ENCODE results near the gene ERVFRD-1.
A peak's percentile ranks its signal among the peaks of the same experiment; 100 is the strongest.

The ERVFRD-1 gene, protein sequence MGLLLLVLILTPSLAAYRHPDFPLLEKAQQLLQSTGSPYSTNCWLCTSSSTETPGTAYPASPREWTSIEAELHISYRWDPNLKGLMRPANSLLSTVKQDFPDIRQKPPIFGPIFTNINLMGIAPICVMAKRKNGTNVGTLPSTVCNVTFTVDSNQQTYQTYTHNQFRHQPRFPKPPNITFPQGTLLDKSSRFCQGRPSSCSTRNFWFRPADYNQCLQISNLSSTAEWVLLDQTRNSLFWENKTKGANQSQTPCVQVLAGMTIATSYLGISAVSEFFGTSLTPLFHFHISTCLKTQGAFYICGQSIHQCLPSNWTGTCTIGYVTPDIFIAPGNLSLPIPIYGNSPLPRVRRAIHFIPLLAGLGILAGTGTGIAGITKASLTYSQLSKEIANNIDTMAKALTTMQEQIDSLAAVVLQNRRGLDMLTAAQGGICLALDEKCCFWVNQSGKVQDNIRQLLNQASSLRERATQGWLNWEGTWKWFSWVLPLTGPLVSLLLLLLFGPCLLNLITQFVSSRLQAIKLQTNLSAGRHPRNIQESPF

DNA sequence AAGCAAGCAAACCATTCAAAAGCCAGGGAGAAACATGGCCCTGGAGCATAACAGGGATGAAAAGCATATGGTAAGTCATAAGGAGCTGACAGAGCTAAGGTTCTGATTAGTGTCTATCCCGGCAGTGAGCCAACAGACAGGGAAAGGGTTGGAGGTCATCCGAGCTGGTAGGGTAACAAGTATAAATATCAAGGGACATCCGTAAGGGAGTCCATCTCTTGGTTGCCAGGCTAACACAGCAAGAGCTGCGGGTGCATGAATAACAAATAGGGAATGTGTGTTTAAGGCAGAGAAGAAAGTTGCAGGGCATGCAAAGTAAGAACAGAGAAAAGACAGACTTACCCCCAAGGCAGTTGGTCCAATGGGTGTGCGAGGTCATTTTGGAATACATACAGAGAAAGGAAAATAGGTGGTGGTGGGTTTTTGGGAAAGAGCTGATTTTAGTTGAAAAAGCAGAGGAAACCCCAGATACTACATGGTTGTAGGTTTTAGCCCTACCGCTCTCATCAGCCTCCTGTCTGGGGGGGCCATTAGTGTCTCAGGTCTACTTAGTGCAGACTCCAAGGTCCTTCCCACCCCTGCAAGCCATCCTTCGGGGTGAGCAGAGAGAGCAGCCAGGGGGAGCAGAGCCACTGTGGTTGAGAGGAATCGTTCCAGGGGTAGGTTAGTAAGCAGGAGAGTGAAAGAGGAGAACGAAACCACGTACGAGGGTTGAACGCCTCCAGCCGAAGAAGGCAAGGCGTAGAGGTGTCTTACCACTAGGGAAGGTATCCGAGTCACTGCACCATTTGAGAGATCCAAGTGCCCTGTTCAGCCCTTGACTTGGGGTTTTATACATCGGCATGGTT lies at the start of gene ERVFRD-1:
Gene ERVFRD-1 (minus strand): TSS at position 805 of the 848 bp plus-strand sequence. CDS start 6,415 bp downstream, outside the sequence.
- DNase-seq = no peak

DNA sequence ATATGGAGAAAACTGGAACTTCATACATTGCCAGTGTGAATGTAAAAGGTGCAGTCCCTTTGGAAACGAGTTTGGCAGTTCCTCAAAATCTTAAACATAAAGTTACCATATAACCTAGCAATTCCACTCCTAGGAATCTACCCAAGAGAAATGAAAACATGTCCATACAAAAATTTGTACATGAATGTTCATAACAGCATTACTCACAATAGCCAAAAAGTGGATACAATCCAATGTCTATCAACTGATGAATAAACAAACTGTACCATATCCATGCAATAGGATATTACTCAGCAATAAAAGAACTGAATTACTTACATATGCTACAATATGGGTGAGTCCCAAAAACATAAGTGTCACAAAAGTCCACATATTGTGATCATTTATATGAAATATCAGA lies 48.7 kb upstream of the ERVFRD-1 start:
- DNase-seq = no peak

DNA sequence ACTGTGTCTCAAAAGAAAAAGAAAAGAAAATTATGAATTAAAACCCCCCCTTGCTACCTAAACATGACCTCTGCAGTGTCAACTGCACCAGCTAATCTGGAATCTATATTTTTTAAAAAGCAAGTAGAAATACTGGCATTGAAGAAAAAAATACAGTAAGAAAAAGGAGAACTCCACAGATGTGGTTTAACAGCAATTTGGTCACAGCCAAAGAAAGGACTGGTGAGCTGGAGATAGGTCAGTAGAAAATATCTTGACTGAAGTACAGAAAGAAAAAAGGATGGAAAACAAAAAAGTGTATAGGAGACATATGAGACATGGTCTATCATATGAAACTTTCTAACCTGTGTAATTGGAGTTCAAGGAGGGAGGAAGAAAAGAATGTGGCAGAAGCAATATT lies 44.1 kb upstream of the ERVFRD-1 start:
- DNase-seq = no peak

DNA sequence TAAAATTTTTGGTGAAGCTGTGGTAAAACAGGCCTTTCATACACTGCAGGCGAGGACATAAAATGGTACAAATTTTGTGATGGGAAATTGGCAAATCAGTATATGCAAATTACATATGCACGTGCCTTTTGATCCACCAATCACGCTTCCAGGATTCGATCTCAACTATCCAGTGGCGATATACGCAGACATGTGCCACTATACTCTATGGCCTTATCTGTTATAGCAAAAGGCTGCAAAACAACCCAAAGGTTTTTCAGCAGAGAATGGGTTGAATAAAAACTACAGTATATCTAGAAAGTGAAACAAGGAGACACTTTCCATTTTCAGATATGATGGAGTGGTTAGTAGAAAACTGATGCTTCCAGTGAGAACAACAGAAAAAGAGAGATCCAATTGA lies 41.9 kb upstream of the ERVFRD-1 start:
- DNase-seq = no peak

DNA sequence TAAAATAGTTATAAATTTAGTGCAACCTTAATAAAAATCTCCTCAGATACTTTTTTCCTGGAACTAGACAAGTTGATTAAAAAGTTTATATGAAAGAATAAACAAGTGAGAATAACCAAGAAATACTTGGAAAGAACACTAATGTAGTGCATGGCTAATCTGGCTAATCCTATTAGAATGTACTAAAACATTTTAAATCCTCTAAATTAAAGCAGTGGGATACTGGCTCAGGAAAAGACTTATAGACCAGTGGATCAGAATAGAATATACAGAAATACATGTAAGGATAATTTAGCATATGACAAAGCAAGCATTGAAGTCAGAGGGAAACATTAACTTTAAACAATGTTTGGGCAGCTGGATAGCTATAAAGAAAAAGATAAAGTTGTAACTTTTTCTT lies 41.1 kb upstream of the ERVFRD-1 start:
- DNase-seq = no peak

DNA sequence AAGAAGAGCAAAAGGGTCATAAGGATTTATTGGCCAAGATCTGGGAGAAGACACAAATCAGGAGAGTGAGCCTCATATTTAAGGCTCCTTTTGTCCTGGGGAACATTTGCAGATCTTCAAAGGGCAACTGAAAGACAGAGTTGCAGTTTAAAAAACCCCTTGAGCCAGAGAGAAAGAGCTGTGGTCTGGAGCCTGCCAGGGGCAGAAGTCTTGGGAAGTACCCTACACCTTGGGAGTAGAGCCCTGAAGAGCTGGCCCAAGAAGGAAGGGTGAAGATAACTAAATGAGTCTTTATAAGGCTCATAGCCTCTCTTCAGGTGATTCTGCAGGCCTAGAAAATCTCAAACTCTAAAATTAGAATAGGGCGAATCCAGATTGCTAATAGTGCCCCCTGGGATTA lies 40.0 kb upstream of the ERVFRD-1 start:
- no peak for DNase-seq

DNA sequence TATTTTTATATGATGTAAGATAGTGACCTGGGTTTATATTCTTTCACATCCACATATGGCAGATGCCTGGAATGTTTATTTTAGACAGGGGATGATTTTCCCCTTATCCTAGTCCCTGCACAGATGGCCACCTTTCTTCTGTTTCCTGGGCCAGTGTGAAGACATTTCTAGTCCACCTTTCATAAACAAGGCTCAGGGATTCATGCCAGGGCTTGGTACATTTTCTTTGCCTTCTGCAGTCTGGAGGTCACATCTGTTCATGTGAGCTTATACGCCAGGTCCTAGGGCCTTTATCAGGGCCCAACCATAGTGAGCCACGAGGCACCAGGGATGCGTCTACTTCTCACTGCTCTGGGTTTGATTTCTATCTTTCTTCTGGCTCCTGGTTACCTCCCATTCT lies 38.0 kb upstream of the ERVFRD-1 start:
- no peak for DNase-seq

DNA sequence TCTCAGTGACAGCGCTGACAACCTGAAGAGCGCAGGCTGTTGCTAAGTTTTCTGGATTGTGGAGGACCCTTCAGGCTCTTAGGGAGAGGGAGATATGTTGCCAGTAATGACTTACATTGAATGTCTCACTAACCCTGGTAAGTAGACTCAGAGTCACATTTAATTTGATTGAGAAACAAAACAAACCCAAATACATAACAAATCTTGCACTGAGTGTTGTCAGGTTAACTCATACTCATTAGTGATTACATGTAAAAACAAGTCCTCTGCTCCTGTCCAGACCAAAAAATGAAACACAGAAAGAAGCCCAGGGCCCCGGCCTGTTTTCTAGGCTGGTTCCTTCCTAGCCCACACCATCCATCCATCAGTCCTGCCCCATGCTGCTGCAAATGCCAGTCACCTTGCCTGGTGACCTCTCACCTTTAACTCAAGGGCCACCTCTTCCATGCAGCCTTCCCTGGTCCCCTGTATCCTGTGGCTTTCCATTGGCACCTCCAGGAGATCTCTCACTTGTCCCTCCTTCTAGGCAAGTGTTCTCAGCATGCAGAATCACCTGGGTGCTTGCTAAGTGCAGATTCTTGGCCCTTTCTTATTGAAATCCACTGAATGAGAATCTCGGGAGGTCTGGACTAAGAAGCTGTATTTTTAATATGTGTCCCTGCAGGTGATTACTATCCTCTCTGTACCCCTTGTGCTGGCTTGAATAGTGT lies 34.7 kb upstream of the ERVFRD-1 start:
- no peak for DNase-seq

DNA sequence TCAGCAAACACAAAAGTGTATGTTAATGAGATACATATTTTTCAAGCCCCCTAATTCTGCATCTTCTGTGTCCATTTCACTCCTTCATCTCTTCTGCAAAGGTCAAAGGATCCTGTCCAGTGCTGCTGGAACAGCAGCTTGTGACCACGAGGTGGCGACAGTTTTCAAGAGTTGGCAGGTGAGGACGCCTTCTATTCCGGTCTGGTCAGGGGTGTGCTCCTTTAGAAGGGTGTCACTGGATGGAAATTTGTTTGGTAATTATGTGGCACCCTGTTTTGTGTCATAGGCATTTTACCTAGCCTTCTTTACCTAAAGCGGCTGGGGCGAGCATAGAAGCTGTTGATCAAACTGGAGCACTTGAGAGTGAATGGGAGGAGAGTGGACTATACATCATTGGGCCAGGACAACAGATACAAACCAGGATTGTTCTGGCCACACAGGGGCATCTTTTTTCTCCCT lies 32.9 kb upstream of the ERVFRD-1 start:
- DNase-seq = peak; percentile 78

DNA sequence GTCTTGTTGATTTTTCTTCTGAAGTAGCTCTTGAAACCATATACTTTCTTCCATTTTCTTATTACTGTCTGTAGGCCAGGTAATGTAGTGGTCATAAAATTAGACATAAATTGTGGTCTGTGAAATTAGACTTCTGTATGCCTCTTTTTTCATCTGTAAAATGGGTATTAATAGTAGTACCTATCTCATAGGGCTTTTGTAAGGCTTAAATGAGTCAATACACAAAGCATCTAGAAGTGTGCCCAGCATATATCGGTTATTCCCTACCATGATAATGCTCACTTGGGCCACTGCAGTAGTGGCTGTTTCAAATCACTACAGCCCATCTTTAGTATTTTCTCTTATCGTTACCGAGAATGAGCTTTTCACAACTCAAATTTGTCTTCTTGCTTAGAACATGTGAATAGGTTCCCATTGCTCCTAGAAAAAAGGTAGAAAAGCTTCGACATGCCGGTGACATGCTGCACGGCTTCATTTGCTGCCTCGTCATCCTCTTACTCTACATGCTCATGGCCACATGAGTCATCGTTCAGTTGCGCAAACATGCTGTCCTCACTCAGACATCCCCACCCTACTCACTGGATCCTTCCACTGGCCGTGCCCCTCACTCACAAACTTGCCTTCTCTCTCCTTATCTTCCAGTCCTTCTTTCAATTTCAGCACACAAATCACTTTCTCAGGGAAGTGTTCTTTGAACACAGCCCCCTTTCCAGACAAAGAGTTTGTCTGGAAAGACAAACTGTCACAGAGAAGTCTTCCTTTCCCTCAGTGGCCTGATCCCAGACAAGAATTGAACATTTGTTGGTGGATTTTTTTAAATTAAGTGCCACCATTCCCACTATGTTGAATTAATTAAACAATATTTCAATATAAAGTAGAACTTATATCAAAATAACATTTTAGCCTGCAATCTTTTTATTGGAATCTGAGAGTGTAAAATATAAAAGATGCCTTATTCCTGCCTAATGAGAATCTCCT lies 32.2 kb upstream of the ERVFRD-1 start:
- no peak for DNase-seq

DNA sequence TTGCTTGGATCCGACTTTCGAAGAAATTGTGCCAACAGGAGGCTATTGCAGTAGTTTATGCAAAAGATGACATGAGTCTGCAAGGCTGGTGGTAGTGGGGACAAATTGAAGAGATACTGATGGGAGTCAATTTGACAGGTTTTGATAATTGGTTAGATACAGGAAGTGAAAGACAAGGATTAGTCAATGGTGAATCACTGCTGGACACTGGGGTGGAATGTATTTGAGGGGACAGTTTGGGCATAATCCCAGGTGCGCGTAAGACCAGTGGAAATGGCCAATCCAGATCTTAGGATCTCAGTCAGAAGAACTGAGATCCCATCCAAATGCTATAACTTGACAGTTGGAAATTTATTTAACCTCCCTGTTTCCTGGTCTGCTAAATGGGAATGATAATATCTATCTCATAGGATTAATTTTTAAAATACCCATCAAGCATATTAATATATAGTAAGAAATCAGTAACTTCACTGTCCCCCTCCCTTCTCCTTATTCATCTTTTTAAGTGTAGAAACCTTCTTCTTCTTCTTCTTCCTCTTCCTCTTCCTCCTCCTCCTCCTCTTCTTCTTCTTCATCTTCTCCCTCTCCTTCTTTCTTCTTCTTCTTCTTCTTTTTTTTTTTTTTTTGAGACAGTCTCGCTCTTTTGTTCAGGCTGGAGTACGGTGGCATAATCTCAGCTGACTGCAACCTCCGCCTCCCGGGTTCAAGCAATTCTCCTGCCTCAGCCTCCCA lies 30.9 kb upstream of the ERVFRD-1 start:
- no peak for DNase-seq

DNA sequence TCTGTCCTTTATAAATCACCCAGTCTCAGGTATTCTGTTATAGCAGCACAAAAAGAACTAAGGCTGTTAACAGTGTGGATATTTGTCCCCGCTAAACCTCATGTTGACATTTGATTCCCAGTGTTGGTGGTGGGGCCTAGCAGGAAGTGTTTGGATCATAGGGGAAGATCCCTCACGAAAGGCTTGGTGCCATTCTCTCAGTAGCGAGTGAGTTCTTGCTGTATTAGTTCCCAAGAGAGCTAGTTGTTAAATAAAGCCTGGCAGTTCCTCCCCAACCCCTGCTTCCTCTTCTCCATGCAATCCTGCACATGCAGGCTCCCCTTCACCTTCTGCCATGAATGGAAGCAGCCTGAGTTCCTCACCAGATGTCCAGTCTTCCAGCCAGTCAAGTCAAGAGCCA lies 29.8 kb upstream of the ERVFRD-1 start:
- DNase-seq = no peak

DNA sequence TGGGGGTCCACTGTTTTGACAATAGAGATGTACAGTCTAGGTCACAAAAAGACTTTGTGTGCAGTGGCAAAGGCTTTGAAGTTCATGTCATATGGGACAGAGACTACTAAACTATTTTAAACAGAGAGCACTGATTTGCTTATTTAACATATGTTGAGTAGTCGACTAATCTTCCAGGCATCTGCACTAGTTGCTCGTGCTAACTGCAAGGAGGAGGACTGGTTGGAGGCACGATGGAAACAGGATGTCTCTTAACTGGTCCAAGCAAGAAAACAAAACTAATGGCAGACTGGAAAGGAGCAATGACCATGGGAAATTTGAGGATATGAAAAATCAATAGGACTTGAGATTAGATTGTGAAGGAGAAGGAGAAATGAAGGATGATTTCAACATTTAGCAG lies 28.5 kb upstream of the ERVFRD-1 start:
- no peak for DNase-seq

DNA sequence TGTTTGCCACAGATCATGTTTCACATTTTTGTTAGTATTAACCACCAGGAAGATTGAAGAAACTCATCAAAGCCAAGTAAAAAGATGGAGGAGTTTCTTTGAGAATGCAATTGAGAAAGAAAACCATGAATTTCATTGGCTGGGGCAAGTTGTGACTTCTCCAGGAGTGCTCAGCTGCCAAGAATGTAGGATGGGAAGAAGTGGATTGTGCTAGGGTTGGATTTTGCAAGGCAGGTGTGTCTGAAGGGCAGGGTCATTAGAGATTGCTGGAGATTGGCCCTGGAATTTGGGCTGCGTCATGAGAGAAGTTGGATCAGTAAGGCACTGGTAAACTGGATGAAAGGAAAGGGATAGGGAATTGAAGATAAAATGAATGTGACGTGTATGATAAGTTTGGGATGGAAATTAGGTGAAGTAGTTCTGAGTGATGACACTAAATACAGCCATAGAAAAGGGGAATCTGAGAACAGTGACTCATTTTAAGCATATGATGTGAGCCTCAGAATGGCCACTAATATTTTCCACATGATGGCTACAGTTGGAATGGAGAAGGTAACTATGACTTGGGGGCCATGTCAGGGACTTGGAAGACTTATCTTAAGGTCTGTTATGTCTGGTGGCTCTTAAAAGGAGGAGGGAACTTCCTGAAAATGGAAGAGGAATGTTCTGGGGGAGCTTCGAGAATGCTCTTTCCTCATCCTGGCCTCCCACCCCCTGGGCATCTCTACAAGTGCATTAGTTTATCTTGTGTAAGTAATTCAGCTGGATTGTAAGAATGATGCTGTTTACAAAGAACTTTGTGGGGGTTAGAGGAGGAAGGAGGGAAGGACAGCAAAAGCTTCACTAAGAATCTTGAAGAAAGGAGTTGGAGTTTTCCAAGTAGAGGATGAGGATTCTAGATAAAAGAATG lies 27.8 kb upstream of the ERVFRD-1 start:
- no peak for DNase-seq

DNA sequence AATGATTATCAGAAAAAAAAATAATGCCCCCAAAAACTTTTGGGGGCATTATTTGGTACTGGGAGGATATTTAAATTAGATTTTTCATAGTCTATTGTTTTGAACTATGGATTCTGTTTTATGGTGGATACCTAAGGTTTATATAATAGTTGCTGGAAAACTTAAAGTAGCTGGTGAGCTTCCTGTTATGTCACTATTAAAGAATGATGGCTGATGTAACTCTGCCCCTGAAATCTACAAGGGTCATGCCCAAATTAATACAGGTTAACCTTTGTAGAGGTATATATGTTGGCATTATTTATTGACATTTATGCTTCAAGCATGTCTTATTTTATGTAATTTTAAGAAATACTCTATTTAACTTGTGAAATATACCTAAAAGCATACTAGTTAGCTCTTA lies 25.3 kb upstream of the ERVFRD-1 start:
- no peak for DNase-seq

DNA sequence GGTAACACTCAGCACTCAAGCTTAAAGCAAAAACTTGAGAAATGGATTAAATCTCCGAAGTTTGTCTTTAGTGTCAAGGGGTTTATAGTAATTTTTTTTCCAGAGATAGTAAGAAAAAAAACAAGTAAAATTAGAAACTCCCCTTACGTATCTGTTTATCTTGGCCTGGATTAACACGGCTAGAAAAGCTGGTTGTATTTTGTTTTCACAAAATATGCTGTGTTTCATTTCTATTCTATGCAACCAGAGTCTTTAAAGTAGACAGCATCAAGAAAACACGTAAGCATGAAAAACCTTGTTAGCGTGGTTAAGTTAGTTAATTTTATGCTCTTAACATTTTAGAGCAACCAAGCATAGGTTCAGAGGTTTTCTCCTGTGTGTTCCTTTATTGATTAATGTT lies 21.8 kb upstream of the ERVFRD-1 start:
- no peak for DNase-seq

DNA sequence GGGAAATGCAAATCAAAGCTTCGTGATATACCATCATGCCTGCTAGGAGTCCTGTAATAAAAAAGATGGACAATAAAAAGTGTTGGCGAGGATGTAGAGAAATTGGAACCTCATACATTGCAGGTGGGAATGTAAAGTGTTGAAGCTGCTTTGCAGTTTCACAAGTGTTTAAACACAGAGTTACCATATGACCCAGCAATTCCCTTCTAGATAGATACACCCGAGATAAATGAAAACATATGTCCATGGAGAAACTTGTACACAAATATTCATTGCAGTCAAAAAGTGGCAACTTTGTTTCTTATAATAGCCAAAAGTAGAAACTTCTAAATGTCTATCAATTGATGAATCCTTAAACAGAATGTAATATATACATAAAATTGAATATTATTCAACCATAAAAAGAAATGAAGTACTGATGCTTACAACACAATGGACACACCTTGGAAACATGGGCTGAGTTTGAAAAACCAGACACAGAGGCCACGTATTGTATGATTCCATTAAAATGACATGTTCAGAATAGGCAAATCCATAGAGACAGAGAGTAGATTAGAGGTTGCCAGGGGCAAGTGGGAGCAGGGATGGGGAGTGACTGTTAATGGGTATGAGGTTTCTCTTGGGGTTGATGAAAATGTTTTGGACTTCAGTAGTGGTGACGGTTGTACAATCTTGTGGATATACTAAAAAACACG lies 20.8 kb upstream of the ERVFRD-1 start:
- no peak for DNase-seq

DNA sequence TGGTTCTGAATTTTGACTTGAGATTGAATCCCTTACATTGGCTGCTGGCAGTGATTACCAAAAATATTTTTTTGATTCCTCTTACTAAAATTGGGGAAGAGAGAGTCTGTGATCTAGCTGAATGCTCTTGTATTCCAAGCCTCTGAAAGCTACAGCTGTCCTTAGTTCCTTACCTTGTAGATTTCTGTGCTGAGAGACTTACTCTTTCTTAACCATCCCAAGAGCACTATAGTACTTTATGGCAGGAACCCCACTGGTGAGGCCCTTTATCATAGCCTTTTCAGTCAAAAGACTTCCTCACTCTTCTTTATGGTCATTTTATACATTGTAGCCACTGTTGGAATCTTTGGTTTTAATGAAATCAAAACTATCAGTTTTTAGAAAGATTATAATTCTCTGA lies 19.1 kb upstream of the ERVFRD-1 start:
- no peak for DNase-seq

DNA sequence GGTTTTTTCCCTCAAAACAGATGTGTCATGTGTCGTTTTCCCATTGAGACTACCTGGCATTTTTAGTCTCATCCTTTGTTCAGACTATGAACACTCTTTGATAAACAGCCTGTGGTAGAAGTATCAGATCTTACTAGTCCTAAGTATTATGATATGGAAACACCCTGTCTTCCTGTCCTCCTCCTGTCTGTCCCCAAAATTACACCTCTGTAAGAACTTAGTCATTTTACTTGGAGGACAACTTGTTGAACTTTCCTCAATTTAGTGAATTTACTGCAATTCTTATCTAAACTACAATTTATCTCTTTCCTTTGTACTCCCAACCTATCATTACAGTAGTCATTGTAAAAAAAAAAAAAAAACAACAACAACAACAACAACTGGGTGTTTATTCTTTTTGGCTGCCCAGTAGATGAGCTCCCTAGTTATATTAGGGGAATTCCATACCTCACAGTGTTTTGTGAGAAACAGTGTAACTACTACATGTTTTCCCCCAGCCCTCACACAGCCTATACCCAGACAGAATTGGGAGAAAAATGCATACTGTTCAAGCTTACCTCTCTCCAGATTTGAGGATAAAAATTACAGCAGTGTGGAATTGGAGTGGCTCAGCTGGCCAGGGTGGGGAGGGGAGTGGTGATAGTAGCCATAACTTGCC lies 18.5 kb upstream of the ERVFRD-1 start:
- no peak for DNase-seq

All from CD4-positive, alpha-beta T cell treated with Interleukin-17A for 4 hours (primary cell).